B cell (primary cell): ENCODE results near the gene ZFR2. TPM values are rescaled to one million over a fixed set of nuclear protein-coding genes. Genes with fewer than 3 reads are reported as not detected.

Source experiments
- ATAC-seq: fragments of 200-7000 bp; cut with Tn5 transposase; one replicate; pipeline ENCODE4 v1.10.0; 2021; ENCODE audit warnings: low read depth, mild to moderate bottlenecking, moderate number of reproducible peaks, moderate library complexity
- CTCF ChIA-PET: fragments of 350-600 bp; sonication (Branson Sonifier 250); formaldehyde crosslinking; loops from one replicate; lab custom pipeline; 2021; ENCODE audit warnings: antibody characterized with exemption, inconsistent platforms; lab: Charles Lee
- POLR2A ChIA-PET: fragments of 350-600 bp; sonication (Branson Sonifier 250); formaldehyde crosslinking; loops from one replicate; lab custom pipeline; 2021; ENCODE audit warnings: antibody characterized with exemption; lab: Charles Lee
- DNase-seq: peaks from one replicate; pipeline ENCODE4 v3.0.0; 2013
- H2AFZ ChIP-seq: 2 replicates; pipeline ENCODE4 v1.6.1; 2012; ENCODE audit warnings: mild to moderate bottlenecking, low read depth, low read length; ENCODE audit not compliant: insufficient read depth, poor library complexity, severe bottlenecking
- H3K27ac ChIP-seq, 2 donors: 1 replicate in 1 of 2; 2 replicates in 1 of 2; pipeline ENCODE4 v1.5.1; 2012 to 2013; ENCODE audit warnings: low read length in 2 of 2, mild to moderate bottlenecking in 2 of 2, moderate library complexity in 1 of 2
- H3K27me3 ChIP-seq, 4 experiments: fragments of 200-600 bp in 1 of 4; sonication (generic) in 1 of 4; replicated peaks in 1 of 4; 1 replicate in 2 of 4; 2 replicates in 2 of 4; pipeline versions ENCODE4 v1.6.1 to v1.7.0; 2013 to 2016; ENCODE audit warnings: low read length in 3 of 4, mild to moderate bottlenecking in 2 of 4, mixed read lengths in 1 of 4, moderate library complexity in 1 of 4; ENCODE audit not compliant: insufficient read depth in 4 of 4, control insufficient read depth in 3 of 4; ENCODE audit errors: control extremely low read depth in 1 of 4
- H3K36me3 ChIP-seq, 2 experiments: replicated peaks in 1 of 2; 1 replicate in 1 of 2; 2 replicates in 1 of 2; pipeline versions ENCODE4 v1.6.1 to v1.7.1; 2013; ENCODE audit warnings: low read length in 1 of 2; ENCODE audit not compliant: insufficient read depth in 2 of 2, control insufficient read depth in 1 of 2; ENCODE audit errors: control extremely low read depth in 1 of 2, extremely low read depth in 1 of 2
- H3K4me1 ChIP-seq, 2 donors: fragments of 200-600 bp in 1 of 2; sonication (generic) in 1 of 2; 1 replicate in 1 of 2; 2 replicates in 1 of 2; pipeline versions ENCODE4 v1.5.1 to v1.6.1; 2013 to 2017; ENCODE audit warnings: low read length in 2 of 2; ENCODE audit not compliant: control insufficient read depth in 2 of 2, insufficient read depth in 2 of 2
- H3K4me2 ChIP-seq: replicated peaks from 2 replicates; pipeline ENCODE3; 2012; ENCODE audit warnings: mild to moderate bottlenecking, low read depth, low read length; ENCODE audit not compliant: poor library complexity, severe bottlenecking
- H3K4me3 ChIP-seq, 5 experiments: fragments of 200-600 bp in 1 of 5; sonication (generic) in 1 of 5; 1 replicate in 3 of 5; 2 replicates in 2 of 5; pipeline versions ENCODE4 v1.5.1 to v1.7.0; 2011 to 2016; ENCODE audit warnings: low read length in 4 of 5, mild to moderate bottlenecking in 4 of 5, low read depth in 2 of 5, control low read depth in 1 of 5, moderate library complexity in 1 of 5; ENCODE audit not compliant: insufficient read depth in 1 of 5; ENCODE audit errors: control extremely low read depth in 1 of 5, extremely low read depth in 1 of 5
- H3K79me2 ChIP-seq: fragments of 200-600 bp; sonication (generic); one replicate; pipeline ENCODE4 v1.6.0; 2016; ENCODE audit warnings: low read length; ENCODE audit not compliant: control insufficient read depth, insufficient read depth
- H3K9ac ChIP-seq: fragments of 200-600 bp; sonication (generic); 2 replicates; pipeline ENCODE4 v1.6.1; 2017; ENCODE audit warnings: mild to moderate bottlenecking, low read length, moderate library complexity
- H3K9me3 ChIP-seq, 3 donors: one replicate each; pipeline versions ENCODE4 v1.6.1 to v1.7.1; 2013; ENCODE audit warnings: low read length in 2 of 3; ENCODE audit not compliant: control insufficient read depth in 2 of 3, insufficient read depth in 1 of 3; ENCODE audit errors: control extremely low read depth in 1 of 3
- H4K20me1 ChIP-seq: 2 replicates; pipeline ENCODE4 v1.6.0; 2012; ENCODE audit warnings: mild to moderate bottlenecking, low read length; ENCODE audit not compliant: insufficient read depth, control insufficient read depth, poor library complexity, severe bottlenecking
- H3K27ac Mint-ChIP-seq: one replicate; pipeline ENCODE4 v1.8.0; 2021; ENCODE audit warnings: mixed read lengths
- H3K27me3 Mint-ChIP-seq: one replicate; pipeline ENCODE4 v1.8.0; 2021; ENCODE audit warnings: mixed read lengths
- H3K4me1 Mint-ChIP-seq: one replicate; pipeline ENCODE4 v1.8.0; 2021; ENCODE audit warnings: mixed read lengths
- H3K4me3 Mint-ChIP-seq: one replicate; pipeline ENCODE4 v1.8.0; 2021; ENCODE audit warnings: mixed read lengths
- H3K9me3 Mint-ChIP-seq: one replicate; pipeline ENCODE4 v1.8.0; 2022; ENCODE audit warnings: mixed read lengths; ENCODE audit not compliant: insufficient read depth
- CTCF ChIP-seq: fragments of 200-600 bp; IDR thresholded peaks from one replicate; pipeline ENCODE4 v1.8.0; 2022; ENCODE audit warnings: antibody characterized with exemption, mild to moderate bottlenecking
- EZH2 ChIP-seq: IDR thresholded peaks from 2 replicates; pipeline ENCODE4 v1.6.1; 2012; ENCODE audit warnings: borderline replicate concordance, low read depth, mild to moderate bottlenecking, moderate library complexity, low read length; ENCODE audit not compliant: insufficient read depth, poor library complexity, severe bottlenecking
- WGBS: methylation state at CpG from one replicate; pipeline ENCODE4 v1.1.5; 2013; ENCODE audit warnings: missing lambda C conversion rate; ENCODE audit not compliant: insufficient coverage; 5-methylcytosine and 5-hydroxymethylcytosine counted together
- intact Hi-C: fragments of 100-400 bp; cut with micrococcal nuclease; formaldehyde crosslinking; loops from one replicate; pipeline ENCODE4 v1.10.0; 2022
- polyA plus RNA-seq: library from polyadenylated mRNA; depleted of rRNA; stranded (reverse); fragments of >200 nt; gene quantifications from 2 replicates; pipeline ENCODE4 v1.2.3, GENCODE V29; 2012
- total RNA-seq, 2 donors: library from RNA; stranded (reverse); fragments of 120-200 nt in 1 of 2; gene quantifications; 1 replicate in 1 of 2; 2 replicates in 1 of 2; pipeline versions ENCODE4 v1.2.3 to v1.2.4, GENCODE V29; 2013 to 2022

The ZFR2 gene
- total and polyA plus RNA-seq, 2 donors (not counting 1 experiment from before 2014, with no cell fraction given) = 0.36 to 0.39 TPM

GRCh38 chr19:3893509-3894179 is 24.8 kb upstream of the ZFR2 start:
- ChIA-PET POLR2A (interaction anchor here (0.6 kb wide), 1 partner anchor 36 kb away, joined by 6 read pairs; no protein-coding TSS in a partner anchor), CTCF (interaction anchor here (1.0 kb wide), 1 partner anchor 43 kb away, joined by 3 read pairs; no protein-coding TSS in a partner anchor)
- Histone ChIP-seq H3K27ac (no peak overlapping the region), H2AFZ (no peak overlapping the region), H3K79me2 (no peaks in the 10 kb centered on the region), H3K9ac (no peak overlapping the region), H3K27me3 (no peaks in the 10 kb centered on the region), H3K36me3 (no peaks in the 10 kb centered on the region), H3K4me2 (no peak overlapping the region), H3K4me1 (no peaks in the 10 kb centered on the region), H3K9me3 (peaks cover 0 to 10% (median 4%) of the 10 kb centered on the region in 3 donors), H4K20me1 (no peaks in the 10 kb centered on the region), H3K4me3 (no peak overlapping the region)
- peaks cover 3% of the 10 kb centered on the region for H3K27me3 Mint-ChIP-seq
- DNase-seq (no peak), ATAC-seq (no peak)
- H3K9me3 Mint-ChIP-seq = no peaks in the 10 kb centered on the region
- TF ChIP-seq CTCF (no peak), EZH2 (no peak)
- H3K4me3 Mint-ChIP-seq = no peak overlapping the region
- no peak overlapping the region for H3K27ac Mint-ChIP-seq
- WGBS = 76% methylated on average over 12 of the region's 12 CpGs
- intact Hi-C loops = no loop called here
- H3K4me1 Mint-ChIP-seq = no peaks in the 10 kb centered on the region

- DNase-seq (no peak), ATAC-seq (no peak)
- H3K27me3 ChIP-seq = no peaks in the 10 kb centered on the region
- no peak overlapping the region for H3K27ac ChIP-seq
- no peak overlapping the region for H3K4me2 ChIP-seq
- no peak overlapping the region for H3K4me3 ChIP-seq
- POLR2A ChIA-PET = no interaction called here
- peaks cover 0 to 2% (median 0%) of the 10 kb centered on the region in 3 donors for H3K9me3 ChIP-seq
- Mint-ChIP-seq H3K4me3 (no peak overlapping the region), H3K27ac (no peak overlapping the region), H3K27me3 (peaks cover 3% of the 10 kb centered on the region), H3K9me3 (no peaks in the 10 kb centered on the region), H3K4me1 (no peaks in the 10 kb centered on the region)
- H4K20me1 ChIP-seq = no peaks in the 10 kb centered on the region
- no peaks in the 10 kb centered on the region for H3K79me2 ChIP-seq
- H3K36me3 ChIP-seq = no peaks in the 10 kb centered on the region
- H3K4me1 ChIP-seq = no peaks in the 10 kb centered on the region
- intact Hi-C loops = no loop called here
- H3K9ac ChIP-seq = no peak overlapping the region
- CTCF ChIA-PET = no interaction called here
- no peak overlapping the region for H2AFZ ChIP-seq
- TF ChIP-seq EZH2 = no peak
- WGBS = 88% methylated on average over 17 of the region's 17 CpGs
Observed at GRCh38 chr19:3890591-3890990, 21.8 kb upstream of the ZFR2 start.
